HG03575 (cell line): ENCODE data around the gene C10orf90.

Experiments used
- ATAC-seq: cut with Tn5 transposase; IDR thresholded peaks from one replicate; pipeline ENCODE4 v1.9.1; 2021; ENCODE audit not compliant: unreplicated experiment, insufficient number of reproducible peaks, low FRiP score; ENCODE audit errors: extremely low read depth

C10orf90 gene

GRCh38 chr10:126520751-126521317 is 149.7 kb downstream of the C10orf90 start:
- no peak for ATAC-seq

DNA sequence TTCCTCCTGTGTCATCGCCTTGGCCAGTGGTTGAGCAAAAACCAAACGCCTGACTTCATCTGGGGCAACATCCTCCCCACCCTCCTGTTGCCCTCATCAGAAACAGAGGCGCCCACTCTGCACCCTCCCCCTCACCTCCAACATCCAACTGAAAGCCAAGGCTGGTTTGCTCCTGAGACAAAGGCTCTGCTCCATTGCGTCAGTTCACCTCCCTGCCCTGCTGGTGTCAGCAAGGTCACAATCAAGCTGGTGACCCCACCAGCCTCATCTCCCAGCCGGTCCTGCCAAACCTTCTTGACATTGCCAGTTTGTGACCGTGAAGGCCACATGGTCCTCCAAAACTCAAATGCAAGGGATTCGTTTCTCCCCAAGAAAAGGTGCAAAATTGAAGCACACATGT is 150.5 kb downstream of the C10orf90 start:
- no peak for ATAC-seq

DNA sequence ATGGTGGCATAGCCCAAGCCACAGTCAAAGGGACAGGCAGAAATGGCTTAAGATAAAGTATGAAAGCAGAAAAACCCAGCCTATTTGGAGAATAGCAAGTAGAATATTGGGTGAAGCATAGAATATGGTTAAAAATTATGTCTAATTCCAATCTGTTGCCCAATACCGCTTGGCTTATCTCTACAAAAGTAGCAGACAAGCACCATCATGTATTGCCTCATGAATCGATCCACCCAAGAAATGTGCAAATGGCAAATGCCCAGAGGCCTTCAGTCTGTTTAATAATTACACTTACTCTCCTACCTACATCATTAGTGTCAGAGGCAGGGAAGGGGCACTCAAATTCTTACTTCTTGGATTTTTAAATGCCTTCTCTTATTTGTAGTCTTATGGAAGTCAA is 151.3 kb downstream of the C10orf90 start:
- no peak for ATAC-seq

GRCh38 chr10:126518218-126519080 is 152.0 kb downstream of the C10orf90 start:
- ATAC-seq, result no peak

- no peak for ATAC-seq
Observed at GRCh38 chr10:126516515-126516914, 154.0 kb downstream of the C10orf90 start.

DNA sequence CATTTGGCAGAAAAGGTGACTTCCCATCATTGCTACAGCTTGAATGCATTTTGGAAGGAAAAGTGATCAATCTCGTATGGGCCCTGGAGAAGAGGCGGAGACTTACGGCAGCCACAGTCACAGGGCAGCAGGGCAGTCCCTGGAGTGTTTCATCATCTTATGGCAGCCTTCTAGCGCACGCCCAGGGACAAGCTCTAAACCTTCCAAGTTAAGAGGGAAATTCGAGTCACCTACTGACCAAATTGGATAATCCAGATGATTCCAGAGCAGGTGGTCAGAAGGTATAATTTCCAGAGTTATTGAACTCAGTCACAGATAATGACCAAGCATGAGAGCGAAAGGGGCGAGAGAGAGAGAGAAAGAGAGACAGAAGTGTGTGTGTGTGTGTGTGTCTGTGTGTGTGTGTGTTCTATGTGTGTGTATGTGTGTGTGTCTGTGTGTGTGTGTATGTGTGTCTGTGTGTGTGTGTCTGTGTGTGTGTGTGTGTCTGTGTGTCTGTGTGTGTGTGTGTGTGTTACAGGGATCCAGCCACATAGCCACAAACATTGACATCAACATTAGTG is 158.5 kb downstream of the C10orf90 start:
- no peak for ATAC-seq

- no peak for ATAC-seq
Observed at GRCh38 chr10:126509182-126509581, 161.3 kb downstream of the C10orf90 start.

DNA sequence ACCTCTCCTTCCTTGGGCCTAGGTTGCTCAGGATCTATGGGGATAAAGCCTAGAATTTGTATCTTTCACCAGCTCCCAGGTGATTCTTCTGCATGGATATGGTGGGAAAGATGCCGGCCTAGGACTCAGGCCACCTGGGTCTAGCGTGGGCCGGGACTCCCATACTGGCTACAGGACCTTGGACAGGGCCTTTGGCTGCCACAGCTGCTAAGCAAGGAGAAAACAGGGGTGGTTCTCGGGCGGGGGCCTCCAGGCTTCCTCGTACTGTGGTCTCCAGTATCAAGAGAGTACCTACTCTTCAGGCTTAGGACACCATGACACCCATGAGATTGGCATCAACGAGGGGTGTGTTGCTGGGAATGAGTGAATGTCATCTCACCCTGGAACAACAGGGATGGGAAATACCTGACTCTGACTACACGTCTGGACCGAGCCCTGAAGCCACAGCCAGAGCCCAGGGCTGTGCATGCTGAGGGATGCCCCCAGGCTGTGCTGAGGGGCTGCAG is 161.9 kb downstream of the C10orf90 start:
- ATAC-seq, result no peak

GRCh38 chr10:126504761-126505112 is 165.8 kb downstream of the C10orf90 start:
- ATAC-seq, result no peak

DNA sequence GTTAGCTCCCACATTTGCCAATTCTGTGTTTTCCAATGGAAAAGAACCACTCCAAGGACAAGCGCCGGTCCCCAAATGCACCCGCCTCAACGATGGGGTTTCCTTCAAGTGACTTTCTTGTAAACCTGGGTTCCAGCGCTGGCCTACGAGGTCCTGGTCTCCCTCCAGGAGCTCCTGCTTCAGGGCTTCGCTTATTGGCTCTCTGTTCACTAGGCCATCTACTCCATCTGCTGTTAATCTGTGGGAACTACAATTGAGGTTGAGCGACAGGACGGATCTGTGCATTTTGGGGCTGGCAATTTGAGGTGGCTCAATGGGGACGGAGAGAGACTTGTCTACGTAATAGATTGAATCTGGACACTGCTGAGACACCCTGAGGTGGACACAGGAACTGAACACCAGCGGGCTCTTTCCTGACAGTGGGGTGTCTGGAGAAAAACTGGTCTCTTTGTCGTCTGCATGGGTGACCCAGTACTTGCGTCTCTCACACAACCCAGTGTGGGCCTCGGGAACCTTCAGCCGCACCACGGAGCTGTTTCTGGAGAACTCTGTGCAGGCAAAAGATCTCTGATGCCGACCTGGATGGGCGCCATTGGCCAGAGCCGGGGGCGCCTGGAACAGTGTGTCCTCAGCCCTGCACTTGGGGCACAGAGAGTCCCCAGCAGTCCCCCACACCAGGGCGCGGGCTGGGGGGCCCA is 166.3 kb downstream of the C10orf90 start:
- peak; percentile 69 for ATAC-seq

GRCh38 chr10:126503392-126504062 is 167.0 kb downstream of the C10orf90 start:
- no peak for ATAC-seq

DNA sequence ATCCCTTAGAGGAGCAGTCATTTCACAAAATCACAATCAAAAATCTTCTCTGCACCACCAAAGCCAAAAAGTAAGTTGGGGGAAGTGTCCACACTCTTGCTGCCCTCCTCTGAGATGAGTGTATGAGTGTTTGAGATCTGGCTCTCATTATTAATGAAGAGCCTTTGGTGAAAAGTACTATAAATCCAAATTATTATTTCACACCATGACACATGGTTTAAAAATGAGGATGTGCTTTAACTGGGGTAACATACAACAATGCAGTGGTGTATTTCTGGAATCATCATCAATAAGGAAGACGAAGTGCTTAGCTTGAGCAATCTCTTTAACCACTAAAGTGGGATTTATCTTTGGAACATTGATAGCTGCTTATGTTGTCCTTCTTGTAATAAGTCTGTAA is 168.1 kb downstream of the C10orf90 start:
- ATAC-seq, result no peak

DNA sequence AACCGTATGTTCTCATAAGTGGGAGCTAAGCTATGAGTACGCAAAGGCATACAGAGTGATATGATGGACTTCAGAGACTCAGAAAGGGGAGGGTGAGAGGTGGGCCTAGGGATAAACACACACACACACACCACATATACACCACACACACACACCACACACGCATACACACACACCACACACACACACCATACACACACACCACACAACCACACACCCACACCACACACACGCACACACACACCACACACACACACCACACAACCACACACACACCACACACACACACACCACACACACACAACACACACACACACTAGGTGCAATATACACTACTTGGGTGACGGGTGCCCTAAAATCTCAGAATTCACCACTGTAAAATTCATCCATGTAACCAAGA is 168.7 kb downstream of the C10orf90 start:
- ATAC-seq, result no peak

DNA sequence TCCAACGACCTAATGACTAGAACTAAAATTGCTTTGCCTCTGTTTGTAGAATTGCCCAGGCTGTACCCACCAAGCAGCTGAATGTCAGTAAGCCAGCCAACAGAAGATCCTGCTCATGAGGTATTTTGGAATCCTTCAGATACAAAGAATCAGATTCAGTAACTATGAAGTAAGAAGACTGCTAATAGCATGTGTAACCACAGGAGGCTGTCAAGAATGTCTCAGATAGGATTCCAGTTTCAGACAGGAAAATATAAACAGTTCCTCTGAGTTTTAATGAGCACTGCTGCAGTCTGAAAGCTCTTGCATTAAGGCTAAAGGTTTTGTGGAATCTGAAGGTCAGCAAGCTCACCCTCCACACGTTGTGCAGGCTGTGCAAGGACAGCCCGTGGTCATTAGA is 169.6 kb downstream of the C10orf90 start:
- no peak for ATAC-seq

DNA sequence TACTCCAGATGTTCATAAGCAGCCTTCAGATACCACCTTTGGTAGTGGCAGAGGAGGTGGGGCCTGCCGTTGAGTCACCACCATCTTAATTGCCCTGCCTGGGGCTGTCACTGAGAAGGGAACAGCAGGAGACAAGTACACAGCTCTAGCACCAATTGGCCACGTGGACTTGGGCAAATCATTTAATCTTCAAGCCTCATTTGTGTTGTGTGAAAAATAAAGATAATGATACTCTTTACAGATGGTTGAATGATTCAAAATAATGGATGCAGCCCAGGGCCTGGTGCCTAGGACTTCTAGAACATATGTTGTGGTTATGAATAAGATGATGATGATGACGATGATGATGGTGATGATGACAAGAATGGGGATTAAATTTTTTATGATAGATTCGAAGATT is 170.3 kb downstream of the C10orf90 start:
- no peak for ATAC-seq

DNA sequence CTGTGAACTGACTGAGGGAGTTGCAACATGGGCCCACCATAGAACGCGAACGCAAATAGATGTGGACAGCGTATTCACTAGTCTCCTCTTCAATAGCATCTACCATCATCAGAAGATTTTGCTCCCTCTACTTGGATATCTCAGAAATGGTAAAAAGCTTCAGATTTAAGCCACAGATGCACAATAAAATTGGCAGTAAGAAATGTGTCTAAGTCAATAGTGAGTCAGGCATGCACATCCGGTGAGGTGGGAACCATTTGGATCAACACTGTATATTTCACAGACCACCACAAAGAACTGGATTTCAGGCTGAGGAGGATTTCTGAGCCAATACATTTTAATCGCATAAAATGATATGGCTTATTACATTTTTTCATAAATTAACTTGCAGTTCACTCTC is 170.7 kb downstream of the C10orf90 start:
- ATAC-seq, result no peak

- ATAC-seq, result no peak
Observed at GRCh38 chr10:126497672-126498071, 172.8 kb downstream of the C10orf90 start.

DNA sequence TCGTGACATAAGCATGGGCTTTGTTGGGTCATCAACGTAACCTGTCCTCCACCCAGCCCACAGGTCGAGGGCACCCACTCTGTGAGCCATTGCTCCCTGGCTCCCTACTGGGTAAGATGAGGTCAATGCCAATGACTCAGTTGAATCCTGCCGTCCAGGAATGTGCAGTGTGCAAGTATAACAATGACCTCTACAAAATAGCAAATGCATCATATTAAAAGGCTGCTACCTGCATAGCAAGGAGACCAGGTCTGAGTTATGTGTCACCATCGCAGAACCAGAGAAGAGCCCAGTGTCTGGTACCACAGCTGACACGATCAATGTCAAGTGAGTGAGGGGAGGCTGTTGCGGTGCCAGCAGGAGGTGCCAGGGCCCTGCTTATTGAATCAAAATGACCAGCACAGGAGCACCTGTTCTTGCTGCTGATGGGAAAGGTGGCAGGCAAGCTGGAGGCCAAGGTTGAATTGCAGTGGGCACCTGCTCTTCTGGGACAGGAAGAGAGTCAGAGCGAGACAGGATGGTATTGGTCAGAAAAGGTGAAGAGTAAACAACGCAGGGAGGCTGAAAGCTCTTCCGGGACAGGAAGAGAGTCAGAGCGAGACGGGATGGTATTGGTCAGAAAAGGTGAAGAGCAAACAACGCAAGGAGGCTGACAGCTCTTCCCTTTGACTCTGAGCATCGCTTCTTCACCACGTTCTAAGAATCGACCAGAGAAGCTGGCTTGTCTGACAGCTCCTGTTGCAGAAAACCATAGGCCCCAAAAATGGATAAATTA is 173.5 kb downstream of the C10orf90 start:
- ATAC-seq, result no peak
